HFF-Myc (cell line): ENCODE measurements around the gene SLC16A3.

Experiments
- DNase-seq: peaks from one replicate; pipeline ENCODE4 v3.0.0-alpha.2; 2011; ENCODE audit warnings: low read depth; ENCODE audit errors: extremely low read depth
- H3K4me3 ChIP-seq: replicated peaks from 2 replicates; pipeline ENCODE4 v1.5.1; 2011; ENCODE audit warnings: low read depth, mild to moderate bottlenecking, control low read depth, low read length
- CTCF ChIP-seq: IDR thresholded peaks from 2 replicates; pipeline ENCODE4 v1.5.1; 2012; ENCODE audit warnings: mild to moderate bottlenecking, low read depth, low read length, control low read depth; ENCODE audit errors: missing control alignments

The SLC16A3 gene

DNA sequence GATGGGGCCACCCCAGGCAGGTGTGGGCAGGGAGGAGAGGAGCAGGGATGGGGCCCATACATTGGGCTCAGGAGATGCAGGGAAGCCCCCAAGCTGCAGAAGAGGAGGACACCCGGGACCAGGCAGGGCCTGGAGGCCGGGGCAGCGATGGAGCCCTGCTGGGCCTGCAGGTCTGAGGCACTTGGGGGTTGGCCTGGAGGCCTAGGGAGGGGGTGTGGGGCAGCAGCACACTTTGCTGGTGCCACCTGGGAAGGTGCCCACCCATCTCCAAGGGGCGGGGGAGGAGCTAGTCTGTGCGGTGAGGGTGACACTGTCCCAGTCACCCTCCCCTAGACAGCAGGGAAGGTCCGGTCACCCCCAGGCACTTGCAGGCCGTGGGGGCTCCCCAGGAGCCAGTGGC lies 9.8 kb upstream of the SLC16A3 start:
- H3K4me3 ChIP-seq = no peak overlapping the region
- TF ChIP-seq CTCF = no peak
- no peak for DNase-seq

GRCh38 chr17:82219753-82220709 lies 8.8 kb upstream of the SLC16A3 start:
- no peak for TF ChIP-seq CTCF
- DNase-seq = no peak
- H3K4me3 ChIP-seq = no peak overlapping the region

DNA sequence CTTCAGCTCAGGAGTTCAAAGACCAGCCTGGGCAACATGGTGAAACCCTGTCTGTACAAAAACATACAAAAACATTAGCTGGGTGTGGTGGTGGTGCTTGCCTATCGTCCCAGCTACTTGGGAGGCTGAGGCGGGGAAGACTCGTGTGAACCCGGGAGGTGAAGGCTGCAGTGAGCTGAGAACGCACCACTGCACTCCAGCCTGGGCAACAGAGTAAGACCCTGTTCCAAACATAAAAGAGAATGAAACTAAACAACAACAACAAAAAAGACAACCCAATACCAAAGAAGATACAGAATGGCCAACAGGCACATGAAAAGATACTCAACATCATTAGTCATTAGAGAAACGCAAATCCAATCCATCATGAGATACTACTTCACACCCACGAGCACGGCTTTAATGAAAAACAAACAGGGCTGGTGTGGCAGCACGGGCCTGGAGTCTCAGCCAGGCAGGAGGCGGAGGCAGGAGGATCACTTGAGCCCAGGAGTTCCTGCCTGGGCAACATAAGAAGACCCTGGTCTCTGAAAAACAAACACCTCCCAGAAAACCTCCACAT lies 7.4 kb upstream of the SLC16A3 start:
- H3K4me3 ChIP-seq = no peak overlapping the region
- no peak for TF ChIP-seq CTCF
- DNase-seq = no peak

GRCh38 chr17:82222816-82223215 lies 6.0 kb upstream of the SLC16A3 start:
- H3K4me3 ChIP-seq = no peak overlapping the region
- DNase-seq = no peak
- TF ChIP-seq CTCF = no peak

GRCh38 chr17:82223517-82223916 lies 5.3 kb upstream of the SLC16A3 start:
- no peak overlapping the region for H3K4me3 ChIP-seq
- TF ChIP-seq CTCF = no peak
- DNase-seq = no peak

- no peak for DNase-seq
- TF ChIP-seq CTCF = no peak
Observed at GRCh38 chr17:82224666-82225065, 4.2 kb upstream of the SLC16A3 start.

More at GRCh38 chr17:82224666-82225065, 4.2 kb upstream of the SLC16A3 start:
- H3K4me3 ChIP-seq = no peak overlapping the region
